Omental fat pad (tissue), 4 donors: ENCODE results near the gene INO80D. TPM values are rescaled to one million over a fixed set of nuclear protein-coding genes. Genes with fewer than 3 reads are reported as not detected.
"Not testable (repeated sequence)": the region's sequence is repeated elsewhere in the genome, so short reads cannot be mapped to it uniquely, and the experiment has no call there.

Experiments
- ATAC-seq: fragments of 150-250 bp; one replicate; pipeline ENCODE4 v1.9.1; 2016; ENCODE audit warnings: mild to moderate bottlenecking, moderate library complexity; ENCODE audit not compliant: low FRiP score
- DNase-seq: peaks from one replicate; pipeline ENCODE4 v3.0.0-alpha.2; 2019; ENCODE audit warnings: low spot score
- total RNA-seq, 4 donors: library from RNA; depleted of rRNA; stranded (reverse); fragments of >200 nt; gene quantifications; one replicate each; pipeline ENCODE4 v1.1.0, GENCODE V29; 2016
- TF ChIP-seq, protein P1 (sequence below), 3 donors: fragments of 450-650 bp; IDR thresholded peaks; one replicate each; pipeline ENCODE4 v1.5.1; 2016 to 2017; ENCODE audit warnings: antibody characterized with exemption in 3 of 3, mild to moderate bottlenecking in 3 of 3, moderate library complexity in 2 of 3

INO80D gene
- total RNA-seq, 4 donors from 2014 or later: 15.3 to 22.0 (median 18.5) TPM

DNA sequence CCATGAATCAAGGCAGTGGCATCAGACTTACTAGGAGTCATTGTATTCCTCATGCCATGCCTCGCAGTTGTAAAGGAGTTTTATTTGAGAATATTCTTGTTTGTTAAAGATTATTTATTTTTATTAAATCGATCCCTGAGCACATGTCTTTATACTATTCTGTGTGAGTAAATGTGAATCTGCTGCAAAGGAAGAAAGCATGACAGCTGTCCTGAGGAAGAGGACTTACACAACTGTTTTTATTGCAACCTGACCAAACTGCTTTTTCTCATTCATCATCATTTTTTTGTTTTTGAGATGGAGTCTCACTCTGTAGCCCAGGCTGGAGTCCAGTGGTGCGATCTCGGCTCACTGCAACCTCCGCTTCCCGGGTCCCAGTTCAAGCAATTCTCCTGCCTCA, 34.1 kb downstream of the INO80D start:
- TF ChIP-seq, protein P1, sequence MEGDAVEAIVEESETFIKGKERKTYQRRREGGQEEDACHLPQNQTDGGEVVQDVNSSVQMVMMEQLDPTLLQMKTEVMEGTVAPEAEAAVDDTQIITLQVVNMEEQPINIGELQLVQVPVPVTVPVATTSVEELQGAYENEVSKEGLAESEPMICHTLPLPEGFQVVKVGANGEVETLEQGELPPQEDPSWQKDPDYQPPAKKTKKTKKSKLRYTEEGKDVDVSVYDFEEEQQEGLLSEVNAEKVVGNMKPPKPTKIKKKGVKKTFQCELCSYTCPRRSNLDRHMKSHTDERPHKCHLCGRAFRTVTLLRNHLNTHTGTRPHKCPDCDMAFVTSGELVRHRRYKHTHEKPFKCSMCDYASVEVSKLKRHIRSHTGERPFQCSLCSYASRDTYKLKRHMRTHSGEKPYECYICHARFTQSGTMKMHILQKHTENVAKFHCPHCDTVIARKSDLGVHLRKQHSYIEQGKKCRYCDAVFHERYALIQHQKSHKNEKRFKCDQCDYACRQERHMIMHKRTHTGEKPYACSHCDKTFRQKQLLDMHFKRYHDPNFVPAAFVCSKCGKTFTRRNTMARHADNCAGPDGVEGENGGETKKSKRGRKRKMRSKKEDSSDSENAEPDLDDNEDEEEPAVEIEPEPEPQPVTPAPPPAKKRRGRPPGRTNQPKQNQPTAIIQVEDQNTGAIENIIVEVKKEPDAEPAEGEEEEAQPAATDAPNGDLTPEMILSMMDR (IDR thresholded peaks at IDR 0.05): no peak
- no peak for DNase-seq
- no peak for ATAC-seq

GRCh38 chr2:206049392-206049791, 36.6 kb downstream of the INO80D start:
- no peak for DNase-seq
- TF ChIP-seq, protein P1 (IDR thresholded peaks at IDR 0.05): no peak
- ATAC-seq: no peak

DNA sequence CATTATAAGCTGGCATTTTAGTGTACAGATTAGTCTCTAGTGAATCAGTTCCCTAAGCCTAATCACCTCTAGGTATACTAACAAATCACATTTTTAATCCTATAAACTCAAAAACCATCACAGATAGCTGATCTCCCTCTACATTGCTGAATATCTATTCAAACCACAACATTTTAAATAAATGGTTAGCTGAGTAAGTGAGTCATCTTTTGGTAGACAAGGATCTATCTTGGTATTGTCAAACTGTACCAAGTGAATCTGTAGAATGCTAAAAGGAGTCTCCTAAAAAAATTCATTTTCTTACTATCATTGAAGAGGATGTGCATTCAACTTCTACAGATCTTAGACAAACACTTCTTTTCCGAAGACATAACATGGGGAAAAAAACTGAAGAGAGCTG, 40.7 kb downstream of the INO80D start:
- DNase-seq (no peak), ATAC-seq (no peak)
- TF ChIP-seq, protein P1 (IDR thresholded peaks at IDR 0.05): no peak

DNA sequence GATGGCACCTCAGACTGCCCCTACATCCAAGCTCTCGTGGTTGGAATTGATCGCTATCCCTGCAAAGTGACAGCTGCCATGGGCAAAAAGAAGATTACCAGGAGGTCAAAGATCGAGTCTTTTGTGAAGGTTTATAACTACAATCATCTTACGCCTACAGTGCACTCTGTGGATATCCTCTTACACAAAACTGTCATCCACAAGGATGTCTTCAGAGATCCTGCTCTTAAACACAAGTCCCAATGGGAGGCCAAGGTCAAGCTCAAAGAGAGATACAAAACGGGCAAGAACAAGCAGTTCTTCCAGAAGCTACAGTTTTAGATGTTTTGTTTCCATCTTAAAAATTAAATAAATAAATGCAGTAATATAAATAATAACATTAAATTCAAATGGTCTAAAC, 45.4 kb downstream of the INO80D start:
- DNase-seq (no peak), ATAC-seq (no peak)
- TF ChIP-seq, protein P1 (IDR thresholded peaks at IDR 0.05): no peak

GRCh38 chr2:206035393-206035792, 50.6 kb downstream of the INO80D start:
- DNase-seq, ATAC-seq: not testable (repeated sequence)

- ATAC-seq, DNase-seq: not testable (repeated sequence)
Measured at GRCh38 chr2:206033452-206033851, 52.5 kb downstream of the INO80D start.

GRCh38 chr2:206031950-206032567, 53.9 kb downstream of the INO80D start:
- DNase-seq (no peak), ATAC-seq (no peak)
- TF ChIP-seq, protein P1 (IDR thresholded peaks at IDR 0.05): no peak

- DNase-seq (no peak), ATAC-seq (no peak)
- TF ChIP-seq, protein P1 (IDR thresholded peaks at IDR 0.05): no peak
Measured at GRCh38 chr2:206031162-206031784, 54.7 kb downstream of the INO80D start.
